Endothelial cell of umbilical vein (primary cell): ENCODE data around the gene NT5DC2.

Source experiments
- CTCF ChIP-seq, 2 donors: IDR thresholded peaks; 1 replicate in 1 of 2; 2 replicates in 1 of 2; pipeline ENCODE4 v1.5.1; 2011; ENCODE audit warnings: low read length in 2 of 2, mild to moderate bottlenecking in 2 of 2, moderate library complexity in 2 of 2, control low read depth in 1 of 2, inconsistent platforms in 1 of 2, low read depth in 1 of 2; ENCODE audit not compliant: insufficient read depth in 1 of 2; ENCODE audit errors: extremely low read depth in 1 of 2
- EZH2 ChIP-seq: IDR thresholded peaks from 2 replicates; pipeline ENCODE4 v1.6.1; 2012; ENCODE audit warnings: borderline replicate concordance, low read depth, mild to moderate bottlenecking, moderate library complexity, low read length, inconsistent platforms; ENCODE audit not compliant: severe bottlenecking
- JUN ChIP-seq: IDR thresholded peaks from 2 replicates; pipeline ENCODE4 v1.6.1; 2011; ENCODE audit warnings: borderline replicate concordance, low read depth; ENCODE audit not compliant: insufficient read length, insufficient read depth
- POLR2A ChIP-seq: IDR thresholded peaks from 2 replicates; pipeline ENCODE4 v1.6.1; 2012; ENCODE audit warnings: low read depth, mild to moderate bottlenecking, control low read depth, low read length

GRCh38 chr3:52506266-52506966 is 27.2 kb downstream of the NT5DC2 start:
- no peak for TF ChIP-seq CTCF (IDR thresholded peaks at IDR 0.05; ENCODE audit: extremely low read depth in 1 of 2, insufficient read depth in 1 of 2, low read depth in 1 of 2, low read length in 2 of 2)
- no peak for TF ChIP-seq POLR2A
- TF ChIP-seq EZH2: no peak
- TF ChIP-seq JUN: no peak
